WTC11 (cell line): Measurements from ENCODE around the gene SMDT1. TPM values are rescaled to one million over a fixed set of nuclear protein-coding genes. Genes with fewer than 3 reads are reported as not detected.

ENCODE experiments used
- ATAC-seq: fragments of 200-7000 bp; cut with Tn5 transposase; 2 replicates; pipeline ENCODE4 v1.10.0; 2021; ENCODE audit warnings: mild to moderate bottlenecking, moderate library complexity
- CTCF ChIA-PET: fragments of 300-600 bp; sonication (Branson Sonifier 250); formaldehyde crosslinking; loops from one replicate; lab custom pipeline; 2021; ENCODE audit warnings: antibody characterized with exemption; lab: Charles Lee
- POLR2A ChIA-PET: fragments of 350-600 bp; sonication (Branson Sonifier 250); formaldehyde crosslinking; loops from one replicate; lab custom pipeline; 2021; ENCODE audit warnings: antibody characterized with exemption; lab: Charles Lee
- DNase-seq: peaks from one replicate; pipeline ENCODE4 v3.0.0; 2021; ENCODE audit warnings: low spot score
- H3K27ac Mint-ChIP-seq: 2 replicates; pipeline ENCODE4 v1.8.0; 2021; ENCODE audit warnings: mixed read lengths
- H3K27me3 Mint-ChIP-seq: 2 replicates; pipeline ENCODE4 v1.8.0; 2021; ENCODE audit warnings: low read depth, mild to moderate bottlenecking, moderate library complexity, mixed read lengths
- H3K36me3 Mint-ChIP-seq: 2 replicates; pipeline ENCODE4 v1.8.0; 2021; ENCODE audit warnings: mixed read lengths
- H3K4me1 Mint-ChIP-seq: 2 replicates; pipeline ENCODE4 v1.8.0; 2022; ENCODE audit warnings: mixed read lengths
- H3K4me3 Mint-ChIP-seq: 2 replicates; pipeline ENCODE4 v1.8.0; 2021; ENCODE audit warnings: mild to moderate bottlenecking, moderate library complexity, mixed read lengths
- H3K9me3 Mint-ChIP-seq: 2 replicates; pipeline ENCODE4 v1.8.0; 2021; ENCODE audit warnings: mixed read lengths
- AFF4 ChIP-seq: sonication (generic); formaldehyde crosslinking; IDR thresholded peaks from 2 replicates; pipeline ENCODE4 v1.8.1; 2023; ENCODE audit warnings: mild to moderate bottlenecking, missing genetic modification reagents, borderline replicate concordance
- CBFB ChIP-seq: sonication (generic); formaldehyde crosslinking; IDR thresholded peaks from 2 replicates; pipeline ENCODE4 v1.8.1; 2022; ENCODE audit warnings: mild to moderate bottlenecking, low read depth, missing genetic modification reagents
- MXD4 ChIP-seq: fragments of 250-450 bp; sonication (Bioruptor Pico); IDR thresholded peaks from 2 replicates; pipeline ENCODE4 v1.8.0; 2021; ENCODE audit warnings: mild to moderate bottlenecking, moderate library complexity, borderline replicate concordance
- NR1H2 ChIP-seq: sonication (generic); formaldehyde crosslinking; IDR thresholded peaks from 2 replicates; pipeline ENCODE4 v1.9.0; 2021; ENCODE audit warnings: mild to moderate bottlenecking, moderate library complexity, missing genetic modification reagents
- OVOL2 ChIP-seq: fragments of 250-450 bp; sonication (Bioruptor Pico); IDR thresholded peaks from 2 replicates; pipeline ENCODE4 v1.9.0; 2021; ENCODE audit warnings: mild to moderate bottlenecking, borderline replicate concordance
- PRDM15 ChIP-seq: sonication (generic); formaldehyde crosslinking; IDR thresholded peaks from 2 replicates; pipeline ENCODE4 v1.8.0; 2022; ENCODE audit warnings: missing genetic modification reagents
- RELA ChIP-seq: sonication (generic); formaldehyde crosslinking; IDR thresholded peaks from 2 replicates; pipeline ENCODE4 v1.8.1; 2022; ENCODE audit warnings: missing genetic modification reagents, mild to moderate bottlenecking, borderline replicate concordance
- TP53 ChIP-seq: sonication (generic); formaldehyde crosslinking; IDR thresholded peaks from 2 replicates; pipeline ENCODE4 v1.8.1; 2023; ENCODE audit warnings: mild to moderate bottlenecking, missing genetic modification reagents
- ZBTB43 ChIP-seq: sonication (generic); formaldehyde crosslinking; IDR thresholded peaks from 2 replicates; pipeline ENCODE4 v1.8.1; 2023; ENCODE audit warnings: mild to moderate bottlenecking, missing genetic modification reagents
- ZNF219 ChIP-seq: sonication (generic); formaldehyde crosslinking; IDR thresholded peaks from 2 replicates; pipeline ENCODE4 v1.8.0; 2023; ENCODE audit warnings: missing genetic modification reagents, mild to moderate bottlenecking, borderline replicate concordance
- ZNF396 ChIP-seq: fragments of 250-450 bp; sonication (Bioruptor Pico); IDR thresholded peaks from 2 replicates; pipeline ENCODE4 v1.8.0; 2021; ENCODE audit warnings: mild to moderate bottlenecking, moderate library complexity, borderline replicate concordance
- ZNF423 ChIP-seq: fragments of 250-450 bp; sonication (Bioruptor Pico); IDR thresholded peaks from 2 replicates; pipeline ENCODE4 v2.1.2; 2022; ENCODE audit warnings: mild to moderate bottlenecking, moderate library complexity
- total RNA-seq: library from RNA; stranded (reverse); gene quantifications from 3 replicates; pipeline ENCODE4 v1.2.3, GENCODE V29; 2021
- TF ChIP-seq, protein P1 (sequence below): sonication (generic); formaldehyde crosslinking; IDR thresholded peaks from 2 replicates; pipeline ENCODE4 v1.8.0; 2023; ENCODE audit warnings: mild to moderate bottlenecking, missing genetic modification reagents
- TF ChIP-seq, protein P2 (sequence below): sonication (generic); formaldehyde crosslinking; IDR thresholded peaks from 2 replicates; pipeline ENCODE4 v1.8.0; 2022; ENCODE audit warnings: mild to moderate bottlenecking, missing genetic modification reagents
- TF ChIP-seq, protein P3 (sequence below): sonication (generic); formaldehyde crosslinking; IDR thresholded peaks from 2 replicates; pipeline ENCODE4 v1.8.1; 2022; ENCODE audit warnings: missing genetic modification reagents, borderline replicate concordance

The SMDT1 gene
- total RNA-seq, 1 experiment from 2014 or later, result 39.9 TPM

GRCh38 chr22:42068291-42068690 lies 11.2 kb upstream of the SMDT1 start:
- Mint-ChIP-seq H3K27ac (no peak overlapping the region), H3K4me3 (no peak overlapping the region), H3K36me3 (peaks cover 27% of the 10 kb centered on the region), H3K4me1 (peaks cover 49% of the 10 kb centered on the region), H3K9me3 (no peaks in the 10 kb centered on the region), H3K27me3 (peaks cover 23% of the 10 kb centered on the region)
- POLR2A ChIA-PET, result no interaction called here
- no peak for ATAC-seq
- peak; percentile 4 for DNase-seq
- TF ChIP-seq ZNF219 (CRISPR knock-in tag) (no peak), RELA (CRISPR knock-in tag) (no peak), AFF4 (CRISPR knock-in tag) (no peak), ZNF396 (CRISPR knock-in tag) (no peak), ZBTB43 (CRISPR knock-in tag) (no peak), TP53 (CRISPR knock-in tag) (no peak), PRDM15 (CRISPR knock-in tag) (no peak), CBFB (CRISPR knock-in tag) (no peak), NR1H2 (CRISPR knock-in tag) (no peak), OVOL2 (CRISPR knock-in tag) (no peak), ZNF423 (CRISPR knock-in tag) (no peak), MXD4 (CRISPR knock-in tag) (no peak)
- TF ChIP-seq, protein P1, sequence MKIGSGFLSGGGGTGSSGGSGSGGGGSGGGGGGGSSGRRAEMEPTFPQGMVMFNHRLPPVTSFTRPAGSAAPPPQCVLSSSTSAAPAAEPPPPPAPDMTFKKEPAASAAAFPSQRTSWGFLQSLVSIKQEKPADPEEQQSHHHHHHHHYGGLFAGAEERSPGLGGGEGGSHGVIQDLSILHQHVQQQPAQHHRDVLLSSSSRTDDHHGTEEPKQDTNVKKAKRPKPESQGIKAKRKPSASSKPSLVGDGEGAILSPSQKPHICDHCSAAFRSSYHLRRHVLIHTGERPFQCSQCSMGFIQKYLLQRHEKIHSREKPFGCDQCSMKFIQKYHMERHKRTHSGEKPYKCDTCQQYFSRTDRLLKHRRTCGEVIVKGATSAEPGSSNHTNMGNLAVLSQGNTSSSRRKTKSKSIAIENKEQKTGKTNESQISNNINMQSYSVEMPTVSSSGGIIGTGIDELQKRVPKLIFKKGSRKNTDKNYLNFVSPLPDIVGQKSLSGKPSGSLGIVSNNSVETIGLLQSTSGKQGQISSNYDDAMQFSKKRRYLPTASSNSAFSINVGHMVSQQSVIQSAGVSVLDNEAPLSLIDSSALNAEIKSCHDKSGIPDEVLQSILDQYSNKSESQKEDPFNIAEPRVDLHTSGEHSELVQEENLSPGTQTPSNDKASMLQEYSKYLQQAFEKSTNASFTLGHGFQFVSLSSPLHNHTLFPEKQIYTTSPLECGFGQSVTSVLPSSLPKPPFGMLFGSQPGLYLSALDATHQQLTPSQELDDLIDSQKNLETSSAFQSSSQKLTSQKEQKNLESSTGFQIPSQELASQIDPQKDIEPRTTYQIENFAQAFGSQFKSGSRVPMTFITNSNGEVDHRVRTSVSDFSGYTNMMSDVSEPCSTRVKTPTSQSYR (CRISPR knock-in tag), result no peak
- TF ChIP-seq, protein P2, sequence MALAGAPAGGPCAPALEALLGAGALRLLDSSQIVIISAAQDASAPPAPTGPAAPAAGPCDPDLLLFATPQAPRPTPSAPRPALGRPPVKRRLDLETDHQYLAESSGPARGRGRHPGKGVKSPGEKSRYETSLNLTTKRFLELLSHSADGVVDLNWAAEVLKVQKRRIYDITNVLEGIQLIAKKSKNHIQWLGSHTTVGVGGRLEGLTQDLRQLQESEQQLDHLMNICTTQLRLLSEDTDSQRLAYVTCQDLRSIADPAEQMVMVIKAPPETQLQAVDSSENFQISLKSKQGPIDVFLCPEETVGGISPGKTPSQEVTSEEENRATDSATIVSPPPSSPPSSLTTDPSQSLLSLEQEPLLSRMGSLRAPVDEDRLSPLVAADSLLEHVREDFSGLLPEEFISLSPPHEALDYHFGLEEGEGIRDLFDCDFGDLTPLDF (CRISPR knock-in tag), result no peak
- TF ChIP-seq, protein P3, sequence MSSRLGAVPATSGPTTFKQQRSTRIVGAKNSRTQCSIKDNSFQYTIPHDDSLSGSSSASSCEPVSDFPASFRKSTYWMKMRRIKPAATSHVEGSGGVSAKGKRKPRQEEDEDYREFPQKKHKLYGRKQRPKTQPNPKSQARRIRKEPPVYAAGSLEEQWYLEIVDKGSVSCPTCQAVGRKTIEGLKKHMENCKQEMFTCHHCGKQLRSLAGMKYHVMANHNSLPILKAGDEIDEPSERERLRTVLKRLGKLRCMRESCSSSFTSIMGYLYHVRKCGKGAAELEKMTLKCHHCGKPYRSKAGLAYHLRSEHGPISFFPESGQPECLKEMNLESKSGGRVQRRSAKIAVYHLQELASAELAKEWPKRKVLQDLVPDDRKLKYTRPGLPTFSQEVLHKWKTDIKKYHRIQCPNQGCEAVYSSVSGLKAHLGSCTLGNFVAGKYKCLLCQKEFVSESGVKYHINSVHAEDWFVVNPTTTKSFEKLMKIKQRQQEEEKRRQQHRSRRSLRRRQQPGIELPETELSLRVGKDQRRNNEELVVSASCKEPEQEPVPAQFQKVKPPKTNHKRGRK (CRISPR knock-in tag), result no peak
- CTCF ChIA-PET, result interaction anchor here (1.0 kb wide), 1 partner anchor 142 kb away, joined by 3 read pairs; no protein-coding TSS in a partner anchor
